ENCODE measurements around the gene CDK14. TPM values are rescaled to one million over a fixed set of nuclear protein-coding genes. Genes with fewer than 3 reads are reported as not detected.

CDK14 gene
- total and polyA plus RNA-seq, 2 donors (not counting 1 experiment from before 2014, with no cell fraction given), result 42.1 to 167 TPM

GRCh38 chr7:90897961-90898469 is 301.9 kb downstream of the CDK14 start:
- no peaks in the 10 kb centered on the region for H3K79me2 ChIP-seq (ENCODE audit: control insufficient read depth, insufficient read depth, low read length)

More at GRCh38 chr7:90897961-90898469, 301.9 kb downstream of the CDK14 start:
- Histone ChIP-seq H3K9me3 (ENCODE audit: control extremely low read depth in 1 of 3, control insufficient read depth in 2 of 3, insufficient read depth in 1 of 3, low read length in 2 of 3) (no peaks in the 10 kb centered on the region), H2AFZ (ENCODE audit: insufficient read depth, low read depth, low read length, poor library complexity, severe bottlenecking) (no peak overlapping the region), H3K4me1 (ENCODE audit: control insufficient read depth in 2 of 2, insufficient read depth in 2 of 2, low read length in 2 of 2) (peaks cover 0 to under 1% of the 10 kb centered on the region in 2 donors), H3K36me3 (replicated peaks in 1 of 2; ENCODE audit: control extremely low read depth in 1 of 2, control insufficient read depth in 1 of 2, extremely low read depth in 1 of 2, insufficient read depth in 2 of 2, low read length in 1 of 2) (peaks cover 3 to 9% of the 10 kb centered on the region in 2 experiments), H3K4me3 (ENCODE audit: control extremely low read depth in 1 of 5, extremely low read depth in 1 of 5, insufficient read depth in 1 of 5, low read depth in 2 of 5, low read length in 4 of 5) (no peak overlapping the region), H3K4me2 (replicated peaks; ENCODE audit: low read depth, low read length, poor library complexity, severe bottlenecking) (no peak overlapping the region), H4K20me1 (ENCODE audit: control insufficient read depth, insufficient read depth, low read length, poor library complexity, severe bottlenecking) (peaks cover 3% of the 10 kb centered on the region), H3K9ac (ENCODE audit: low read length) (no peak overlapping the region), H3K27me3 (replicated peaks in 1 of 4; ENCODE audit: control extremely low read depth in 1 of 4, control insufficient read depth in 3 of 4, insufficient read depth in 4 of 4, low read length in 3 of 4) (no peaks in the 10 kb centered on the region), H3K27ac (ENCODE audit: low read length in 2 of 2) (no peak overlapping the region)
- CTCF ChIA-PET, result no interaction called here
- ATAC-seq (ENCODE audit: low read depth), result no peak
- no peak overlapping the region for H3K4me3 Mint-ChIP-seq
- no peak for DNase-seq
- H3K27me3 Mint-ChIP-seq, result no peaks in the 10 kb centered on the region
- peaks cover 3% of the 10 kb centered on the region for H3K9me3 Mint-ChIP-seq (ENCODE audit: insufficient read depth)
- peaks cover 12% of the 10 kb centered on the region for H3K4me1 Mint-ChIP-seq
- intact Hi-C loops (cut with micrococcal nuclease), result no loop called here
- POLR2A ChIA-PET, result no interaction called here
- no peak for TF ChIP-seq EZH2 (IDR thresholded peaks at IDR 0.05; ENCODE audit: borderline replicate concordance, insufficient read depth, low read depth, low read length, poor library complexity, severe bottlenecking)
- TF ChIP-seq CTCF (IDR thresholded peaks at IDR 0.05), result no peak
- no peak overlapping the region for H3K27ac Mint-ChIP-seq
